GM18873 (cell line): ENCODE data around the gene RCAN3.
"Not testable (repeated sequence)": the region's sequence is repeated elsewhere in the genome, so short reads cannot be mapped to it uniquely, and the experiment has no call there.

Source experiments
- ATAC-seq: cut with Tn5 transposase; IDR thresholded peaks from one replicate; pipeline ENCODE4 v1.9.1; 2021; ENCODE audit warnings: mild to moderate bottlenecking, moderate library complexity, moderate number of reproducible peaks; ENCODE audit not compliant: unreplicated experiment, low FRiP score

The RCAN3 gene

DNA sequence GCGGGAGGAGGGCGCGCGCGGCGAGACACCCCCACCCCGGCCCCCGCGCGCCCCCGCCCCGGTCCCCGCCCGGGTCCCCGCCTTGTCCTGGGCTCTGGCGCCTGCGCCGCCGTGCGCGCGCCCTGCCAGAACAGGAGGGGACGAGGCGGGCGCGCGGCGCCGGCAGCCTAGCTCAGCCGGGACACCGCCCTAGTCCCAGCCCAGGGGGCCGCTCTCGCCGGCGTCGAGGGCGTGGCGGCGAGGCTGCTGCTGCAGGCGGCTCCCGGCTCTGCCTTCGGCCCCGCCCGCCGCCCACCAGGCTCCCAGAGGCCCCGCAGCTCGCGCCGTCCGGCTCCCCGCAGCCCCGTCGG, at the start of gene RCAN3:
RCAN3 (plus strand) TSS at position 128 of the 350 bp plus-strand sequence. CDS start 11,537 bp downstream, outside the sequence.
- no peak for ATAC-seq

DNA sequence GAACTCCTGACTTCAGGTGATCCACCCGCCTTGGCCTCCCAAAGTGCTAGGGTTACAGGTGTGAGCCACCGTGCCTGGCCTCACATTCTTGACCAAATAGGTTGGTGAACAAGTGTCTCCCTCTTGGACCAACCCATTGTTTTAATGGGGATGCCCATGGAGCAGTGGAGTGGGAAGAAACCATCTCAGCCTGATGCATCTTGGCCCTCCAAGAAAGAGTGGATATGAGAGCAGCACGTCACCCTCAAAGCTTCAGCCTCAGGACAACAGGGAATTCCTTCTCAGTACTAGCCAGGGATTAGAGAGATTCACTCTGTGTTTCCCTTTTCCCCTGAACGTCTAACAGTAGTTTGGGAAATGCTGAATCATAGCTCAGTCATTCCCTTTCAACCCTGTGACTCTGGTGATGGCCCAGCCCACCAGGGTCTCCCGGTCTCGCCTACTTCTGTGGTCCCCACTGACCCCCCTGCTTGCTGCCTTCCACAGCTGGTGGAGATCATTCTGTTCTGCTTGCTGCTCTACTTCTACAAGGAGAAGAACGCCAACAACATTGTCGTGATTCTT, 49.6 kb upstream of the RCAN3 start:
- no peak for ATAC-seq

DNA sequence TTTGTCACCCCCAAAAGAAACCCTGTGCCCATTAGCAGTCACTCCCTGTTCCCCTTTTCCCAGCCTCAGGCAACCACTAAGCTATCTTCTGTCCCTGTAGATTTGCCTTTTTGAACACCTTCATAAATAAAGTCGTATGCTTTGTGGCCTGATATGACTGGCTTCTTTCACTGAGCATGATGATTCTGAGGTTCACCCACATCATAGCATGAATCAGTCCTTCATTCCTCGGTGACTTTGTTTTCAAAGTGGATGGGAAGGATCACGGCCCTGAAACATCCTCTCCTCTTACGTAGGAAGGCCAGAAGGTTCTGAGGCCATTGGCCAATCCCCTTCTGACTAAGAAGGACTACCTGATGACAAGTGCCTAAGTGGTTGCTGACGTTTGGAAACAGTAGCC, 48.0 kb upstream of the RCAN3 start:
- ATAC-seq = no peak

DNA sequence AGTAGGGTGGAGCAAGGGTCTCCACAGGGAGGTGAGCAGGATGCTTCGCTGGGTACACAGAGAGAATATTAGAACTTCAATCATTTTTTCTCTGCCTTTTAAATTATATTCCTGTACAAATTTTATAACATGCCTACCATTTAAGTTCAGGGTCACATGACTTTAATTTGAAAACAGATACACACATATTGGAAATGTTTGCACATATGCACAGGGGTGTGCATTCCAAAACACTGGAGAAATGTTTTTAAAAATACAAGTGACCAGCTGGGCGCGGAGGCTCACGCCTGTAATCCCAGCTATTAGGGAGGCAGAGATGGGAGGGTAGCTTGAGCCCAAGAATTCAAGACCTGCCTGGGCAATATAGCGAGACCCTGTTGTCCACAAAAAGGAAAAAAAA, 47.4 kb upstream of the RCAN3 start:
- ATAC-seq = no peak

DNA sequence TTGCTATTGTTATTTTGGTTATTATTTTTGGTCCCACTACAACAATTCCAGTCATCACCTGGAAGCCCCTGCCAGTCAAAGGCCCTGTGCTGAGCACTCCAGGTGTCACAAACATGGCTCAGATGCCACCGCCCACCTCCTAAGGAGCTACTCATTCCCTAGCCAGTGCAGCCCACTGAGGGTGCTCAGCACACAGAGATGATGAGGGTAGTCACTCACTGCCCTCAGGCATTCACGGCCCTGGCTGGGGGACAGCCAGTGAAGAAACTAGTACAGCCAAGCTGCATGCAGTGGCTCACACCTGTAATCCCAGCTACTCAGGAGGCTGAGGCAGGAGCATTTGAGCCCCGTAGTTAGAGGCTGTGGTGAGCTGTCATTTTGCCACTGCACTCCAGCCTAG, 44.8 kb upstream of the RCAN3 start:
- no peak for ATAC-seq

DNA sequence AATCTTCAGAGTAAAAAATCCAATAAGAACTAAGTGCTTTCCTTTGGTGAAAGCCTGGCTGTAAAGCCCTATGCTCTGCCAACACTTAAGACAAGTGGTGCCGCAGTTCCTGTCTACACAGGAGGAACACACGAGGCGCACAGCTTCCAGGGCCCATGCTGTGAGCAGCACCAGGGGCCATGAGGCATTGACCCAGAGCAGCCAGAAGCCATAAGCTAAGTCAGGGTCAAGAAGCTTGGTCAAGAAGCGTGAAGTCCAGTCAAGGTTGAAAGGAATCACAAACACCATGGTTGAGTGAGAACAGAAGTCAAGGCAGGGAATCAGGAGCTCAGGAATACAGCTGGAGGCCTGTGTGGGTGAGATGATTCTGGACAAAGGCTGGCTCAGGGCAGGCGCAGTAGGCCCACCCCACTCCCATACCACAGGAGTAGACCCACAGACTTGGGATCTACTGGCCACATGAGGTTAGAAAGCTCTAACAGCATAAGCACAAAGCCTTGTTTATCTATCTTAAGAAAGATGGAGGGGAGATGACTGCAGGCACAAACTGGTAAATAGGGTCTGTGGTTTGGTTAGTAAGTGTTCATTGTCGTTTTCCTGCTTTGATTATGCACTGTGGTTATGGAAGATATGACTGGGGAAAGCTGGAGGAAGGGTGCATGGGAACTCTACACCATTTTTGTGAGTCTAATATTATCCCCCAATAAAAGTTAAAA, 42.9 kb upstream of the RCAN3 start:
- ATAC-seq = no peak

DNA sequence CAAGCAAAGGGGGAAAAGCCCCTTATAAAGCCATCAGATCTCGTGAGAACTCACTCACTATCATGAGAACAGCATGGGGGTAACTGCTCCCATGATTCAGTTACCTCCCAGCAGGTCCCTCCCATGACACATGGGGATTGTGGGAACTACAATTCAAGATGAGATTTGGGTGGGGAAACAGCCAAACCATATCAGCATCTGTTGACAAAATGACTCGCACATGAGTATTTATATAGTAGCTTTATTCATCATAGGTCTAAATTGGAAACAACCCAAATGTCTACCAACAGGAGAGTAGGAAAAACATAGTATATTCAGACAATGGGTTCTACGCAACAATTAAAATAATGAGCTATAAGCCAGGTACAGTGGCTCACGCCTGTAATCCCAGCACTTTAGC, 40.5 kb upstream of the RCAN3 start:
- ATAC-seq = not testable (repeated sequence)

DNA sequence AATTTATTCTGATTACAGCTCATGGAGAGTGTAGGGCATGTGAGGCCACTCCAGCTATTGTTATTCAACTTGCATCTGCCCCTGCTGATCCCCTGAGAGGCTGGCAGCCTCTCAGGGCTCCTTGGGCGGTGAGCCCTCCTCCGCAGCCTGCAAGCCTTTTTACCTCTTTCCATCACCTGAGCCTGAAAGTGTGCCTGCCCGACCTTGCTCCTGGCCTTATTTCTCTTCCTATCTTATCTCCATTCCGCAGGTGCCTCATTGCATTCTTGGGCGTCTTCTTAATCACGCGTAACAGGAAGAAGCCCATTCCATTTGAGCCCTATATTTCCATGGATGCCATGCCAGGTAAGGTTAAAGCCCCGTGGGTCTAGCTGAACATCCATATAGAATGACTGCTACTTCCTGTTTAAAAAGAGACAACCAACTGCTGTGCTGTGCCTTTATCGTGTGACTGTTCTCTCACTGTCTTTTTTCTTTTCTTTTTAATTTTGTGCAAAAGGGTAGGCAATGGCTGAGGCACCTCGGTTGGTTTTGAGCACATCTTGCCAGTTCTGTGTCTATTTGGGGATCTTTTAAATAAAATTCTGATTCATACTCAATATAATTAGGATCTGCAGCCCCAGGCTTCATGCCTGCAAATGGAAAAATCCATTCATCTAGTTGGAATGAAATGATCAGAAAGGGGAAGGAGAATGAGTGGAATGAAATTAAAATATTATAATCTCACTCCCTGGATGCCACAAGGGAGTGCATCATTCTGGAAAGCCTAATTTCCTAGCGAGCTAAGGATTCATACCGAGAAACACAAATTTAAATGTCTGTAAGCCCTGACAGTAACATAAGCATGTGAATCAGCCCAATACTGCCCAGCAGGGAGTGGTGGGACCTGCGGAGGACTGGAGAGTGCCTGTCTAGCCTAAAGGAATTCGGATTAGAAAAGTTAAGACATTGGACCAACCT, 38.6 kb upstream of the RCAN3 start:
- ATAC-seq = no peak

DNA sequence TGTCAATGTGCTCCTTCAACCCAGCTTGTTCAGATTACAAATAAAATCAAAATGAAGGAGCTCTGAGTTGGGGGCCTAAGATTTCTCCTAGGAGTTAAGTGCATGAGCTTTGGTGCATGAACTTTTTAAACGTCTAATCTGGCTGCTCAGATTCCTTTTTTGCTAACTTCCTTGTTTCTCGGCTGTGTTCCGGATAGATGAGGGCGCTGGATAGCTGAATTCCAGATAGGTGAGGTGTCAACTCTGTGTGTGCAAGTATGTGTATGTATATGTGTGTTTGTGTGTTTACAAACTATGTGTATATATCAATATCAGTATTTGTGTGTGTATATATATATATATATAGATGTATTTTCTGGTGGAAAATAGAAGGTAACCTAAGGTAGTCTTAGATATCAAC, 37.5 kb upstream of the RCAN3 start:
- no peak for ATAC-seq

DNA sequence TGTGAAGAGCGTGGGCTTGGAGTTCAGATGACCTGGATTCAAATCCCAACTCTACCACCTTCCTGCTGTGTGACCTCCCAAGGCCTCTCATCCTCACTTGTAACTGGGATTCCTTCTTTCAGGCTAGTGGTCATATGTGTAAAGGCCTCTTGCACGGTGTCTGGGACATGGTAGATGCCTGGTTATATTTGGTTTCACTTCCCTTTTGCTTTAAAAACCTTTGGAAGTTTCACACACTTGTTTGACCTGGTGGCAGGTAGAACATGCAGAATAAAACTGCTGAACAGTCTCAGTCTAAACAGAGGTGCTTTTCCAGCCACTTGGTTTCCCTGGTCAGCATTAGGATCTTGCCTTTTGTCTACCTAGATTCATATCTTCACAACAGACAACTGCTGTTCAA, 37.0 kb upstream of the RCAN3 start:
- ATAC-seq = no peak

DNA sequence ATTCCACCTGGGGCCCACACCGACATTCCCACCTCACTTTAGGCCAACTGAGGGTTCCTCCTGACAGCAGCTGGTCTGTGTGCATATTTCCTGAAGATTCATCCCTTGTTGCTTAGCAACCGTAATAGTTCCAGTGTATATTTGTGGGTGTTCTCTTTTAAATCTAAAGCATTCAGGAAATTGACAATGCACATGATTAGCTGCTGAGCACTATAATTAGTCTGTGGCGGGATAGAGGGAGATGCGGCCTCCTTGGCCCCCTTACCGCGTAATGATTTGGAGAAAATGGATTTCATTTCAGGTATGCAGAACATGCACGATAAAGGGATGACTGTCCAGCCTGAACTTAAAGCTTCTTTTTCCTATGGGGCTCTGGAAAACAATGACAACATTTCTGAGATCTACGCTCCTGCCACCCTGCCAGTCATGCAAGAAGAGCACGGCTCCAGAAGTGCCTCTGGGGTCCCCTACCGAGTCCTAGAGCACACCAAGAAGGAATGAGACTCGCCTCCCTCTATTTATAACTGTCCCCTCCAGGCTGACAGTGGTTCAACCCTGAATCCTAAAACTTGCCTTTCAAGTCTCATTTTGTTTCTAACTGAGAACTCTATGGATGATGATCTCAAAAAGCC, 33.8 kb upstream of the RCAN3 start:
- no peak for ATAC-seq

DNA sequence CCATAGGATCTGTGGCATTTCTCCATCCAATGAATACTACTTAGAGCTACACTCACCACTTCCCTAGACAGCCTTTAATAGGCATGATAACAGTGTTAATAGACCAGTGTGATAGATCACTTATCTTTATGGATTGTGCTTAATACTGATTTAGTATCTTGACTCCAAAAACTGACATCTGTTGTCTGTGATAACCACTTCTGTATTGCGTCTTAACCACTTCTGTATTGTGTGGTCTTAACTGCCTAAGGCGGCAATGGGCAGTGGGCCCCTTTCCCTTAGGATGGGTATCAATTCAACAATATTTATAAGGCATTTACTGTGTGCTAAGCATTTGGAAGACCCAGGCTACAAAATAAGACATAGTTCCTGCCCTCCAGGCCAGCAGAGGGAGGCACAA, 32.0 kb upstream of the RCAN3 start:
- no peak for ATAC-seq

DNA sequence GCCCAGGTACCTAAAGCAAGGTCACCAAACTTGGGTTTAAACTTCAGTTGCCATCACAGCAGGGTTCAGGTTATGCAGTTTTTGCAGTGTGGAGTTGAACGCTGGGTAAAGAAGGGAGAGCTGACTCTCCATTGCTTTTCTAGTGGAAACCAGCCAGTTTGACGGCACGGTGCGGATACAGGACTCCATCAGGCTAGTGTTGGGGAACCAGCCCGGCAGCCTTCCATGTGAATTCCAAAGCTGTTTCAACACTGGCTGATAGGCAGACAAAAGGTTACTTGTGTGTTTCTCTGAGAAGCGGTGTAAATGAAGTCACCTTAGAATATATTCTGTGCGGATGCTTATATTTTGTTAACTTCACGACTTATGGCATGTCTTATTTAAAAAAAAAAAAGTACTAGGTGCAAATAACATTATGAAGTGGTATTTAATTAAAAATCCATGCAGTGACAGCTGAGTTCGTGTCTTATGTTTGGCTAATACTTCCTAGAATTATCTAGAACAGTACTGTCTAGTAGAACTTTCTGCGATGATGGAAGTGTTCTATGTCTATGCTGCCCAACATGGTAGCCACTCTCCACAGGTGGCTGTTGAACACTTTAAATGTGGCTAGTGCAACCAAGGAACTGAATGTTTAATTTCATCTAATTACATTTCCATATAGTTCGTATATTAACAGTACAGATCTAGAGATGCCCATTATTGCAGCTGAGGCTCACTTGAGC, 29.9 kb upstream of the RCAN3 start:
- no peak for ATAC-seq

DNA sequence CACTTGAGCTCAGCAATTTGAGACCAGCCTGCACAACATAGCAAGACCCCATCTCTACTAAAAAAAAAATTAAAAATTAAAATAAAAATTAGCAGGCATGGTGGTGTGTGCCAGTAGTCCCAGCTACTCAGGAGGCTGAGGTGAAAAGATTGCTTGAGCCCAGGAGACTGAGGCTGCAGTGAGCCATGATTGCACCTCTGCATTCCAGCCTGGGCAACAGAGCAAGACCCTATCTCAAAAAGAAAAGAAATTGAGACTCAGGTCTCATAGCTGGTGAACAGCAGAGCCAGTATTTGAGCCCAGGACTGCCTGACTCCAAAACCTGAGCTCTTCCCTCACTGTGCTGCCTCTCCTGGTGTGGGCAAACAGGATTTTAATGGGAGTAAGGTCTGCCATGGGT, 28.4 kb upstream of the RCAN3 start:
- ATAC-seq = no peak

DNA sequence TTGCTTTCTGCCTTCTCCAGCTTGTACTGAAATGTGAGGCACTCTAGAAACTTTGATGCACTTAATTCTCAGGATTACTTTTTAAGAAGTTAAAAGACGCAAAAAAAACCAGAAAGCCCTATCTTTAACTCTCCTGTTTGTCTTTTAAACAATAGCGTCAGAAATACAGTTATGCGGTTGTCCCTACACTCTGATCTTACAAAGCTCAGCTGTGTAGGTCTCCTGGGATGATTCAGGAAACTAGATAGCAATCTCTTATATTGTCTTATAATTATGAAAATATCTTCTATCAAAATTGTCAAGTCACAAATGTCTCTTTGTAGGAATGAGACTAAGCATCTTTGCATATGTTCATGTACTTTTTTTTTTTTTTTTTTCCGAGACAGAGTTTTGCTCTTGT, 26.9 kb upstream of the RCAN3 start:
- no peak for ATAC-seq

DNA sequence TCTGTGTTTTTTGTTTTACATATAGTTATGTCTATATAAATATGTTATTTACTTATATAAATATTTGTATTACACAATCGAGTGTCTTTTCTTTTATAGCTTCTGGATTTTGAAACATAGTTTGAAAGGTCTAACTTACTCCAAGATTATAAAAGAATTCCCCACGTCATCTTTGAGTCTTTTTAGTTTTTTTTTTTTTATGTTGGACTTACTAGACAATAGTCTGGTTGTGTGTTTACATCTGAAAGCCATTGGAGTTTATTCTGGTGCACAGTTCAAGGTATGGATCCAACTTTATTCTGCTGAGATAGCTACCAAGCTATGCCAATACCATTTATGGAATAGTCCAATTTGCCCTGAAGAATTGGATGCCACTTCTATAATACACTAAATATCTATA, 26.1 kb upstream of the RCAN3 start:
- no peak for ATAC-seq

DNA sequence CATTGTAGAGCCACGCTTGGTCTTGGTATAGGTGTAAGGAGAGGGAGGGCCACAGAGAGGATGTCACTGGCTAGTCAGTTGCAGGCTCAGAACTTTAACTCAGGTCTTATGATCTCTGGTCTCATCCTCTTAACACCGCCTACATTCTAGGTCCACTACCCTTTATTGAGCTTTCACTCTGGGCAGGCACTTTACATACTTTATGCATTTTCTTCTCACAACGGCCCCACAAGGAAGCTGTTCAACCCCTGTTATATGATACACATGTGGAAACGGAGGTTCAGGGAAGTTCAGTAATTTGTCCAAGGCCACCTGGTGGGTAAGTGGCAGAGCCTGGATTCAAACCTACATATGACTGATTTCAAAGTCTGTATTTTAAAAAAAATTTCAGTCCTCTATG, 25.3 kb upstream of the RCAN3 start:
- ATAC-seq = no peak

DNA sequence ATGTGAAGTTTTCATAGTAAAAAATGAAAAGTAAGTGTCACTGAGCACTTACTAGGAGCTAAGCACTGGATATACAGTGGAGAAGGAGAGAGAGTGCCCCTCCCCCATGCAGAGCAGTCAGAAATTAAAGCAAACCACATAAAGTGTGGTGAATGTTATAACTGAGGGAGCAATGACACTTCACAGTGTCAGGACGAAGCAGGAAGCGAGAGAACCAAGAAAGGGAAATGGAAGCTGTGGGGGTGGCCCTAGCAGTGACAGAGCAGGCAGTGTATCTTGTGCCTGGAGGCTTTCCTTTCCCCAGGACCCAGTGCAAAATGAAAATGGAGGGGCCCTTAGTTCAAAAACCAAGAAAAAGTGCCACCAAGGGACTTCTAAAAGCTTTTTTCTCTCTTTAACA, 21.5 kb upstream of the RCAN3 start:
- no peak for ATAC-seq

DNA sequence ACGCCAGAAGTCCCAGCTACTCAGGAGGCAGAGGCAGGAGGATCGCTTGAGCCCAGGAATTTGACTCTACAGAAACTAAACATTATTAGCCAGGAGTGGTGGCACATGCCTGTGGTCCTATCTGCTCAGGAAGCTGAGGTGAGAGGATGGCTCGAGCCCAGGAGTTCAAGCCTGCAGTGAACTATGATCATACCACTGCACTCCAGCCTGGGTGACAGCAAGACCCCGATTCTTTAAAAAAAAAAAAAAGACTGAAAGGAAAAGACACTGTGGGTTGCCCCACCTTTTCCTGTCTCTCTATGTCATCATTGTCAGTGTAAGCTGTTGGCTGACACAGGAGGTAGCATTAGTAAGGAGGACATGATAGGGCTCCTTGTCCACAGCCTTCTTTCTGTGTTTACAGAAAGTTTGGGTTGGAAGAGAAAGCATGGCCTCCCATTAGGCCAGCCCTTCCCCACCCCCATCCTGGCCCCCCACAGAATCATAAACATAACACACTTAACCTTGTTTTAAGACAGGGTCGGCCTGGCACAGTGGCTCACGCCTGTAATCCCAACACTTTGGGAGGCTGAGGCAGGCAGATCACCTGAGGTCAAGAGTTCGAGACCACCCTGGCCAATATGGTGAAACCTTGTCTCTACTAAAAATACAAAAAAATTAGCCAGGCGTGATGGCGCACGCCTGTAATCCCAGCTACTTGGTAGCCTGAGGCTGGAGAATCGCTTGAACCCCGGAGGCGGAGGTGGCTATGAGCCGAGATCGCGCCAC, 20.6 kb upstream of the RCAN3 start:
- no peak for ATAC-seq

DNA sequence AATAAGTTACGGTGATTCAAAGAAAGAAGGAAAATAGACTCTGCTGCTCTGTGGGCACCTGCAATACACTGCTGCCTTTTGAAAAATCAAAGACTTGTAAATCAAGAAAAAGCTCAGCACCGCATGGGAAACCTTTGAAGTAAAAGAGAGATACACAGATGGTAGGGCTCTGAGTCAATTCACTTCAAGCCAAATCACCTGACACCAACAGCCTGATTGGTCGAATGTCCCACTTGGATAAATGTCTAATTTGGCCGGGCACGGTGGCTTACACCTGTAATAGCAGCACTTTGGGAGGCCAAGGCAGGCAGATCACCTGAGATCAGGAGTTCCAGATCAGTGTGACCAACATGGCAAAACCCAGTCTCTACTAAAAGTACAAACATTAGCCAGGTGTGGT, 19.2 kb upstream of the RCAN3 start:
- no peak for ATAC-seq
